Liver (tissue), 9 donors: ENCODE data around the gene ZNF217. TPM values are rescaled to one million over a fixed set of nuclear protein-coding genes. Genes with fewer than 3 reads are reported as not detected.
"Not testable (repeated sequence)": the region's sequence is repeated elsewhere in the genome, so short reads cannot be mapped to it uniquely, and the experiment has no call there.

Source experiments
- DNase-seq: peaks from one replicate; pipeline ENCODE4 v3.0.0-alpha.2; 2017; ENCODE audit warnings: low spot score
- H3K27ac ChIP-seq, 2 donors: one replicate each; pipeline ENCODE4 v1.7.0; 2013; ENCODE audit warnings: inconsistent platforms in 2 of 2, low read length in 2 of 2, control low read depth in 1 of 2, low read depth in 1 of 2, mild to moderate bottlenecking in 1 of 2
- H3K27me3 ChIP-seq, 4 donors: one replicate each; pipeline versions ENCODE4 v1.6.1 to v1.7.0; 2013; ENCODE audit warnings: low read length in 3 of 4, inconsistent platforms in 1 of 4, mild to moderate bottlenecking in 1 of 4, moderate library complexity in 1 of 4; ENCODE audit not compliant: control insufficient read depth in 4 of 4, insufficient read depth in 4 of 4
- H3K36me3 ChIP-seq, 4 donors: one replicate each; pipeline versions ENCODE4 v1.6.1 to v1.7.0; 2013; ENCODE audit warnings: low read length in 3 of 4, mild to moderate bottlenecking in 3 of 4, low read depth in 1 of 4, moderate library complexity in 1 of 4; ENCODE audit not compliant: control insufficient read depth in 4 of 4, insufficient read depth in 3 of 4
- H3K4me1 ChIP-seq, 4 donors: one replicate each; pipeline versions ENCODE4 v1.6.1 to v1.7.0; 2013; ENCODE audit warnings: low read length in 3 of 4, mild to moderate bottlenecking in 3 of 4, moderate library complexity in 1 of 4; ENCODE audit not compliant: control insufficient read depth in 4 of 4, insufficient read depth in 4 of 4
- H3K4me3 ChIP-seq, 3 donors: one replicate each; pipeline versions ENCODE4 v1.6.1 to v1.7.0; 2013; ENCODE audit warnings: low read length in 3 of 3, control low read depth in 1 of 3, low read depth in 1 of 3, mild to moderate bottlenecking in 1 of 3
- H3K9ac ChIP-seq, 2 donors: one replicate each; pipeline ENCODE4 v1.7.0; 2013; ENCODE audit warnings: low read length in 2 of 2, mild to moderate bottlenecking in 2 of 2, moderate library complexity in 2 of 2, control low read depth in 1 of 2, low read depth in 1 of 2
- H3K9me3 ChIP-seq, 4 donors: one replicate each; pipeline versions ENCODE4 v1.6.1 to v1.7.0; 2013; ENCODE audit warnings: low read length in 3 of 4; ENCODE audit not compliant: control insufficient read depth in 4 of 4
- EGR1 ChIP-seq, 2 donors: IDR thresholded peaks; 2 replicates each; pipeline ENCODE4 v1.6.1; 2016 to 2018; ENCODE audit warnings: antibody characterized with exemption in 2 of 2, low read depth in 2 of 2
- FOXA1 ChIP-seq: IDR thresholded peaks from 2 replicates; pipeline ENCODE4 v1.6.1; 2016; ENCODE audit warnings: antibody characterized with exemption
- RAD21 ChIP-seq, 2 donors: IDR thresholded peaks; 2 replicates each; pipeline ENCODE4 v1.6.1; 2016; ENCODE audit warnings: antibody characterized with exemption in 2 of 2, mild to moderate bottlenecking in 2 of 2
- TAF1 ChIP-seq: conservative IDR thresholded peaks from 2 replicates; pipeline ENCODE4 v1.6.1; 2016; ENCODE audit warnings: antibody characterized with exemption, mild to moderate bottlenecking
- YY1 ChIP-seq: IDR thresholded peaks from 2 replicates; pipeline ENCODE4 v1.6.1; 2016; ENCODE audit warnings: antibody characterized with exemption, mild to moderate bottlenecking
- WGBS: extraction: QIAGEN DNeasy Blood & Tissue Kit; methylation state at CpG from one replicate; pipeline ENCODE4 v1.1.7; 2013; 5-methylcytosine and 5-hydroxymethylcytosine counted together
- polyA plus RNA-seq, 2 donors: library from polyadenylated mRNA; stranded (reverse) in 1 of 2; unstranded in 1 of 2; fragments of 200-250 nt in 1 of 2; fragments of >200 nt in 1 of 2; fragmentation: Nextera tagmentation in 1 of 2; extraction: Ambion mirVana in 1 of 2; gene quantifications; one replicate each; pipeline versions ENCODE4 v1.2.1 to v1.2.3, GENCODE V29; 2013 to 2015
- total RNA-seq, 2 donors: library from RNA; depleted of rRNA; stranded (reverse); fragments of >200 nt; gene quantifications; one replicate each; pipeline ENCODE4 v1.2.3, GENCODE V29; 2014
- donor health status: healthy.
- donor health status: healthy.
- donor health status: healthy.
- donor health status: healthy.
- donor health status: healthy.

Gene ZNF217
- total and polyA plus RNA-seq, 4 donors, result 4.2 to 16.3 (median 11.2) TPM

DNA sequence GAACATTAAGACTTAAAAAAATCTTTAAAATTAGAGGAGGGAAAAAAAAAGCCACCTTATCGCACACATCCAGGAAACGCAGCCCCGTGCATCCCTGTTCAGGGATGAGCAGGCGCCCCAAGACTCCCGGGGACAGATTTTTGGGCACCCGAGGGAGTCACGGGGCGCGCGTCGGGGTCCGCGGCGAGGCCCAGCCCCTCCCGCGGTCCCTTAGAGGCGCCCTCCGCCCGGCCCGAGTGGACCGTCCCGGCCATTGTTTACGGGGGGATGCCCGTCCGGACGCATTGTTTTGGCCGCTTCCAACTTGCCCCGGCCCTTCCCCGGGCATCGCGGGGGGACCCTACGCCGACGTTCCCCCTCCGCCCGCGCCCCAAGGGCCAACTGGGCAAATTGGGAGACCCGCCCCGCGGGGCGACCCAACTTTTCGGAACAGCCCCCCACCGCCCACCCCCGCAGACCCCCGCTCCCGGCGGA lies 610 bp downstream of the ZNF217 start:
- Histone ChIP-seq H3K9ac (peak overlapping the region; percentile 80 to 93), H3K27me3 (no peaks in the 10 kb centered on the region), H3K9me3 (no peaks in the 10 kb centered on the region), H3K36me3 (no peaks in the 10 kb centered on the region), H3K27ac (peak overlapping the region; percentile 97 to 99), H3K4me1 (peaks cover 6 to 18% (median 9%) of the 10 kb centered on the region in 4 donors), H3K4me3 (peak overlapping the region; percentile 47 to 69 (median 65))
- under 1% methylated on average over 47 of the region's 47 CpGs for WGBS
- DNase-seq, result peak; percentile 60
- TF ChIP-seq TAF1 (peak; percentile 12), YY1 (peak; percentile 11), FOXA1 (no peak), EGR1 (IDR thresholded peaks at IDR 0.05; ENCODE audit: low read depth in 2 of 2) (no peak)

GRCh38 chr20:53592454-53592991 lies 1.1 kb downstream of the ZNF217 start:
- TF ChIP-seq TAF1 (peak; percentile 63), YY1 (peak; percentile 8), RAD21 (IDR thresholded peaks at IDR 0.05) (peak in 1 of 2 donors; percentile 6)
- H3K27me3 ChIP-seq, H3K9me3 ChIP-seq, H3K36me3 ChIP-seq: not testable (repeated sequence)
- H3K4me3 ChIP-seq, result peak overlapping the region; percentile 47 to 69 (median 65)
- H3K9ac ChIP-seq, result peak overlapping the region; percentile 80 to 93
- DNase-seq, result peak; percentile 72
- H3K4me1 ChIP-seq, result peaks cover 3 to 18% (median 9%) of the 10 kb centered on the region in 4 donors
- H3K27ac ChIP-seq, result peak overlapping the region; percentile 97 to 99
- under 1% methylated on average over 27 of the region's 27 CpGs for WGBS

DNA sequence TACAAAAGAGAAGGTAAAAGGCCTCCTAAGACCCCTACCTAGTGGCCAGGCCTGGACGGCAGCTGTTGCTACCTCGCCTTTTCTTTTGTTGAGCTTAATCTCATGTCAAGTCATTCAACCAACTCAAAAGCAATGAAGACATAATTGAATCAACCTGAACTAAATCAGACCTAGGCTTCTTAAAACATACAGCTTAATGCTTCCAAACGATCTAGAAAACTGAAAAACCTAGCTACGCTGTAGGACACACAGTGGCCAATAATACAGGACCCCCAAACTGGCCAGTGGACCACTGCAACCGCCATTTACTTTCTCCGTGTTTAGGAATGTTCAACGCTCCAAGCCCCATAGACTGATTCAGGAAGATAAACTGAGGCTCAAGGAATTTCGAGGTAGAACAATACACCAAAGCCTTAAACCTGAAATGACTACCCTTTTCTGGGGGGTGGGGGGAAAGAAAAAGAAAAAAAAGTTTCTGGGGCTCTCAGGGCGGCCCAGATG lies 1.6 kb downstream of the ZNF217 start:
- H3K27me3 ChIP-seq, result not testable (repeated sequence)
- 24% methylated on average over 9 of the region's 9 CpGs for WGBS

GRCh38 chr20:53591206-53591741 lies 2.4 kb downstream of the ZNF217 start:
- Histone ChIP-seq H3K4me3 (peak overlapping the region in 2 of 3 donors; percentile 14 to 69), H3K27ac (peak overlapping the region; percentile 97 to 99), H3K9ac (peak overlapping the region; percentile 38 to 93)
- WGBS, result 7% methylated on average over 4 of the region's 4 CpGs
- not testable (repeated sequence) for H3K9me3 ChIP-seq, H3K27me3 ChIP-seq, DNase-seq, H3K4me1 ChIP-seq, H3K36me3 ChIP-seq
- peak; percentile 13 for TF ChIP-seq YY1

More for the DNA sequence above, 1.6 kb downstream of the ZNF217 start:
- Histone ChIP-seq H3K27ac (peak overlapping the region; percentile 97 to 99), H3K4me3 (peak overlapping the region; percentile 47 to 69 (median 65)), H3K4me1 (peaks cover 3 to 15% (median 6%) of the 10 kb centered on the region in 4 donors), H3K9ac (peak overlapping the region; percentile 80 to 93)
- peak; percentile 28 for DNase-seq
- H3K9me3 ChIP-seq, H3K36me3 ChIP-seq: not testable (repeated sequence)

DNA sequence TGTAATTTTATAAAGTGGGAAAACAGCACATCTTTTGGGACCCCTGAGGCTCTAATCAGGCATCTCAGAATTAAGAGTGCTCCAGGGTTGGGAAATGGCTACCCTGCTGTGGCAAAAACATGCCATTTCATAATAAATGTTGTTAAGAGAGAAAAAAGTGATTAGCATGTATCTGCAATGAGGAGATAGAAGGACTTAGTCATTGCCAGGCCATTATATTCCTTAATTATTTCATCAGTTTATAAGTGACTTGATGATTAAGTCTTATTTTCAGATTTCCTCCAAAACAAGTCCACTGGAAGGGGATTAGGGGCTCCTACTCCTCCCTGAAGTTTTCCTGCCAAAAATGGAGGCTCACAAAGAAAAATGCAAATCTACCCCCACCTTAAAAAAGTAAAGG lies 3.0 kb downstream of the ZNF217 start:
- H3K36me3 ChIP-seq, H3K9me3 ChIP-seq, H3K4me3 ChIP-seq, H3K27me3 ChIP-seq: not testable (repeated sequence)
- peak overlapping the region in 1 of 2 donors; percentile 93 for H3K9ac ChIP-seq
- peaks cover 0 to 11% (median 4%) of the 10 kb centered on the region in 4 donors for H3K4me1 ChIP-seq
- peak overlapping the region; percentile 97 to 99 for H3K27ac ChIP-seq
- DNase-seq, result peak; percentile 24

- not testable (repeated sequence) for DNase-seq, H3K9me3 ChIP-seq, H3K27me3 ChIP-seq, H3K4me3 ChIP-seq, H3K36me3 ChIP-seq
- WGBS, result 57% methylated on average over 2 of the region's 2 CpGs
- peak overlapping the region; percentile 42 to 99 for H3K27ac ChIP-seq
- peaks cover 0 to 15% (median 6%) of the 10 kb centered on the region in 4 donors for H3K4me1 ChIP-seq
- H3K9ac ChIP-seq, result peak overlapping the region in 1 of 2 donors; percentile 13
These were observed 3.5 kb downstream of the ZNF217 start for GRCh38 chr20:53590122-53590521.

DNA sequence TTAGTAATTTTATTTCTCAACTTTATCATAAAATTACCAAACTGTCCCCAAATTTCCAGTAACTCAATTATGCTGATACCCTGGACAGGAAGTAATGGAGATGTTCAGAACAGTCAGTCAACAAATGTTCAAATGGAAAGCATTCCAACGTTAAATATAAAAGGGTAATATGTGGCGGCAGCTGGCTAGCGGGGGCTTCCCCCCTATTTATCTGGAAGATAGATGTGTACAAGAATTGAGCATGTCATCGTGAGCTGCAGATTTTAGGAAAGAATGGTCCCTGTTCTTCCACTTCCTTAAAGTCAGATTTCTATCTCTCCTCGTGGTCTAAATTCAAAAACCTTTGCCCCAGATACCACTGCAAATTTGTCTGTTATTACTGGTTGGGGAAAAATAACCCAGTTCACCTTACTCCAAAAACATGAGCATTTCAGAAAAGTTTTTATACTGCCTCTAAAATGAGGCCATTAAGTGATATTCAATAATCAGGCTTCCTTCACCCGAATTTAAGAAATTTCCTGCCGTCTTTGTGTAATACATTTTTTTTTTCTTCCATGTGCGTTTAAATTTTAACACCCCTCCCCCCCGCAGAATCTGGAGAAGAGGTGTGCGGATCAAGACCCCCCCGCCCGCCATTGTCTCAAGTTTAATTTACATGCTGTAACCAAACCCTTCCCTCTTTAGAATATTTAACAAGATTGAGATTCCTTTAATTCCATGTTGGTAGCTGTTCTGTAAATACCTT lies 4.1 kb downstream of the ZNF217 start:
- H3K9me3 ChIP-seq, H3K36me3 ChIP-seq, H3K4me3 ChIP-seq, DNase-seq, H3K27me3 ChIP-seq: not testable (repeated sequence)
- Histone ChIP-seq H3K4me1 (peaks cover 0 to 14% (median 6%) of the 10 kb centered on the region in 4 donors), H3K9ac (peak overlapping the region in 1 of 2 donors; percentile 59), H3K27ac (peak overlapping the region; percentile 42 to 50)
- 48% methylated on average over 12 of the region's 12 CpGs for WGBS
